CD4-positive, alpha-beta T cell treated with Interleukin-4 for 1 hour (primary cell): ENCODE results near the gene NUBP1.

ENCODE experiments used
- DNase-seq, 2 donors: peaks; one replicate each; pipeline ENCODE4 v3.0.0-alpha.2; 2020 to 2022

Gene NUBP1

GRCh38 chr16:10743610-10744369 is at the start of gene NUBP1:
TSS of gene NUBP1 (plus strand) at chr16:10743842. CDS start at chr16:10743864, 22 bp downstream.
- DNase-seq = peak; percentile 99

- no peak for DNase-seq
Measured at GRCh38 chr16:10693889-10694288, 49.8 kb upstream of the NUBP1 start.

DNA sequence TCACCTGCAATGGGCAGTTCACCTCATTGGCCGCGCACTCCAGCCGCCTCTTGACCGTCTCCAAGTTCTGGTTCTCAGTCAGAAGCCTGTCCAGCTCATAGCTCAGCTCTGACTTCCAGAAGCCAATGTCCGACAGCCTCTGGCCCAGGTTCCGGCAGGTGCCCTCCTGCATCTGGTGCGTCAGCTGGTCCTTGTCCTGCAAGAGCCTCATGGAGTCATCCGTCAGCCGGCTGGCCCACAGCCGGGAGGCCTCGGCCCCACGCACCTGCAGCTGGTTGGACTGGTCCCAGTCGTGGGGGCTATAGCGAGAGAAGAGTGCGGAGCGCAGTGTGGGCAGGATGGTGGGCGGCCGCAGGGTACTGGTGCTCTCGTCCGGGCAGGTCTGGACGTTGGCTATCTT is 49.3 kb upstream of the NUBP1 start:
- DNase-seq = no peak

DNA sequence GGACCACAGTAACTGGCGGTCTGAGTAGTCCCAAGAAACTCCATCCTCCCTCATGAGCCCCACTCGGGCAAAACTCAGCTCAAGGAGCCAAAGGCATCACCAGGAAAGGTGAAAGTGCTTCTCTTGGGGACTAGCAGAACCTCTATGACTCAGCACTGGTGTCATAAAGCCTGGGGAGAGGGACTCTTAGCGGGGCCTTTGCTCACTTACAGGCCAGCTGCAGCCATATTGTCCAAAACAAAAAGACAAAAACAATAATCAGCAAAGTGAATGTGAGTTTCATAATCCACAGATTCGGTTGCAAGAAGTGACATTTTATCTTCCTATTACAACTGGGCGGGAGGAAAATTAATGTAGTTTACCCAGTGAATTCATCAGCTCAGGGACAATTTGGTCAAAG is 48.8 kb upstream of the NUBP1 start, which contains the start of gene TEKT5:
TSS of gene TEKT5 (minus strand) at position 101 of the 400 bp plus-strand sequence. CDS start at position 44, 57 bp downstream.
- no peak for DNase-seq

- DNase-seq = no peak
Measured at GRCh38 chr16:10699756-10700155, 43.9 kb upstream of the NUBP1 start.

- no peak for DNase-seq
Measured at GRCh38 chr16:10708969-10709368, 34.7 kb upstream of the NUBP1 start.

- DNase-seq = no peak
Measured at GRCh38 chr16:10728003-10728887, 15.4 kb upstream of the NUBP1 start.

DNA sequence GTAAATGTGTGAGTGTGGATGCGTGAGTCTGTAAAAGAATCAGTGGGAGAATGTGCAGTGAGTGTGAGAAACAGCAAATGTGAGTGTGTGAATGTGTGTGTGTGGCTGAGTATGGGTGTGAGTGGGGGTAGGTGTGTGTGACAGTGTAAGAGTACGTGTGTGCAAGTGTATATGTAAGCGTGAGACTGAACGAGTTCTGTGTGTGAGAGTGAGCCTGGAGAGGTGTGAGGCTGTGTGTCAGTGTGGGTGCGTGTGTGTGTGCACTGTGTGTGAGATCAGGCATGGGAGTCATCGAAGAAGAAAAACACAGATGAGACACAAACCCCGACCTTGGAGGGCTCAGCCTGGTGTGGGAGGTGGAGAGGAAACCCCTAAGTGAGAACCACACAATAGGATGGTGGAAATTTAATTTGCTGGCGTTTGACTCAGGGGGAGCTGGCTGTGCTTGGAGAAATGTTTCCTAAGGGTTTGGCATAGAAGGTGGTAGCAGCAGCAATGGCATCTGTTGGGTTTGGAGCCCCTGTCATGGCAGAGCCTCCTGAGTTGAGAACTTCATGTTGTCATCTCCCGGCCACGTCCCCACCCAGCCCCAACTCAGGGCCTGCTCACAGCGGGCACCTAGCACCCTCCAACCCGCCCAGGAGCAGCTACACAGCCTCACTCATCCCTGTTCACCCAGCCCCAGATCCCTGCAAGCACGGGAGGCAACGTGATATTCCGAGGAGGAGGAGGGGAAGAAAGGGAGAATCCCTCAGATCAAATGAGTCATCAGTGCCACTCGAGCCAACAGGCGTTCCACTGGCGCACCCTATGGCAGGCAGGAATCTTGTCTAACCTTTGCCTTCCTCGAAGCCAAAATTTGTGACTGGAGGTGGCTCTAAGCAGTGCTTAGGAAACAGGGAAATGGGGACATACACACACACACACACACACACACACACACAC is 14.3 kb upstream of the NUBP1 start:
- no peak for DNase-seq

- no peak for DNase-seq
Measured at GRCh38 chr16:10731790-10732189, 11.9 kb upstream of the NUBP1 start.

DNA sequence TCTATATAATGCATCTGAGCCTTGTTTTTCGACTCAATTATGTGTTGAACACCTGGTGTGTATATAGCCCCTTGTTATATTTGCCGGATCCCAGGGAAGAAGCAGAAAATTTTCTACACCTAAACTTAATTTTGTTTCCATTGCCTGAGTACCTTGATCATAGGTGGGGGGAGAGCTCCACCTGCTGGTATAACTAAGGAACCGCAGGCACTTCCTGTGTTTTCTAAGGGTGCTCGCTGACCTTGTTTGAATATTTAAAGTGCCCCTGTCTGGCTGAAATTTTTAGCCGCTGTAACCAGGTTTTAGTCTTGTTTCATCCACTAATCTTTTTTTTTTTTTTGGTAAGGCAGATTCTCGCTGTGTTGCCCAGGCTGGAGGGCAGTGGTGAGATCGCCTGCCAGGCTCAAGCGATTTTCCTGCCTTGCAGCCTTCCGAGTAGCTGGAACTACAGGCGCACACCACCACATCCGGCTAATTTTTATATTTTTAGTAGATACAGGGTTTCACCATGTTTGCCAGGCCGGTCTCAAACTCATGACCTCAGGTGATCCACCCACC is 6.5 kb upstream of the NUBP1 start:
- peak; percentile 79 to 85 for DNase-seq

DNA sequence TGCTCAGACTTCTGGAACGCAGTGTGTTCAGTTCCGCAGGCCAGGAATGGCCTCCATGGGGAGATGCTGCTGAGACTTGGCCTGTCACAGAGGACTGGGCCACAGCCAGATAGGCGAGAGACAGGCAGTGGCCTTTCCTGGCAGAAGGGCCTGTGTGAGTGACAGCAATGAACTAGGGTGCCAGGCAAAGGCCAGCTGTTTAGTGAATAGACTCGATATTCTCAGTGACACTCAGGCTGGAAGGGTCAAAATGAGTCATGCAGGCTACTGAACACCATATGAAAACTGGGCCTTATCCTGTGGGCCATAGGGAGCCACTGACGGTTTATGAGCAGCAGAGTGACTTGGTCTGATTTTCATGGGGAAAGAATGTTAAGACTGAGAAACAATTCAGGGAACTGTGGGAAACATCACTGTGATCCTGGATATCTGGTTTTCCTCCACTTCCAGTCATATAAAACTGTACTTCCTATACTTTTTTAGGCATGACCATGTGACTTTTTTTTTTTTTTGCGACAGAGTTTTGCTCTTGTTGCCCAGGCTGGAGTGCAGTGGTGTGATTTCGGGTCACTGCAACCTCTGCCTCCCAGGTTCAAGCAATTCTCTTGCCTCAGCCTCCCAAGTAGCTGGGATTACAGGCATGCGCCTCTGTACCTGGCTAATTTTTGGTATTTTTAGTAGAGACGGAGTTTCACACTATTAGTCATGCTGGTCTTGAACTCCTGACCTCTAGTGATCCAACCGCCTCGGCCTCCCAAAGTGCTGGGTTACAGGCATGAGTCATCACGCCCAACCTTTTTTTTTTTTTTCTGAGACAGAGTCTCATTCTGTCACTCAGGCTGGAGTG is 5.2 kb upstream of the NUBP1 start:
- peak; percentile 36 to 66 for DNase-seq

DNA sequence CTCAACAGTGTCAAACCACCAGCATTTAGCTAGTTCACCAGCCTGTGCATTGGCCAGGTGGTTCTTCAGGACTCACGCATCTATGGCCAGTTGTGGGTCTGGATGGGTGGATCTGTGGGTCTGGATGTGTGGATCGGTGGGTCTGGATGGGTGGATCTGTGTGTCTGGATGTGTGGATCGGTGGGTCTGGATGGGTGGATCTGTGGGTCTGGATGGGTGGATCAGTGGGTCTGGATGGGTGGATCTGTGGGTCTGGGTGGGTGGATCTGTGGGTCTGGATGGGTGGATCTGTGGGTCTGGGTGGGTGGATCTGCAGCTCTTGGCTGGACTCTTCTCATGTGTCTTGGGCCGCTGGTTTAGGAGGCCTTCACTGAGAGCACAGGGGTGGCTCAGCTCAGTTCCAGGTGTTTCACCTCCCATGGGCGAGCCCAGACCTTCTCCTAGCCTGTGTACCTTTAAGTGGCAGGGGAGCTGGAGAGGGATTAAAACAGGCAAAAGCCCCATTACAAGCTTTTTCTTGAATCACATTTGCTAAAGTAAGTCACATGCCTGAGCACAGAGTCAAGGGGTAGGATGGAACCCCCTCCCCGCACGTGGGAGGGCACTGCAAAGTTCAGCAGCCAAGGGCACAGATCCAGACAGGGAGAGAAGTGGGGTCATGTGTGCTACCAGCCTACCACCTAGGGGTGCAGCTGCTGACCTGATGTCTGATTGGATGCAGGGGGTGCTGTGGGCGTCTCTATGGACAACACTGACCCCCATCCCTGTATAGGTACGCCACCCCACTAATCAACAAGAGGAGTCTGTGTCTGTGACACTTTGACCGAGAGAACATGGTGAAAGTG is 3.4 kb upstream of the NUBP1 start:
- DNase-seq = peak in 1 of 2 donors; percentile 7

DNA sequence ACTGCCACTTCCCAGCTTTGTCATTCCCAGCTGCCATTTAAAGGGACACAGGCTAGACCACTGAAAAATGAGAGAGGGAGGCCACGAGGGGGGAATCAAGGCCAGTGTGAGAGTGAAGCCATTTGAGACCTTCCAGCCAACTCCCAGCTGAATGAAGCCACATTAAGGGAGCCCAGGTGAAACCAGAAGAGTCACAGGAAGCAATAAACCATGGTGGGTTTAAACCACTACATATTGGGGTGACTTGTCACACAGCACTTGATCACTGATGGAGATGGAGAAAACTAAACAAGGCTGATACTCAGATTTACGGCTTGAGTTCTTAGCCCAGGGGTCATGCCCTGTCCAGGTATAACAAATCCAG is 2.8 kb upstream of the NUBP1 start:
- peak in 1 of 2 donors; percentile 10 for DNase-seq

DNA sequence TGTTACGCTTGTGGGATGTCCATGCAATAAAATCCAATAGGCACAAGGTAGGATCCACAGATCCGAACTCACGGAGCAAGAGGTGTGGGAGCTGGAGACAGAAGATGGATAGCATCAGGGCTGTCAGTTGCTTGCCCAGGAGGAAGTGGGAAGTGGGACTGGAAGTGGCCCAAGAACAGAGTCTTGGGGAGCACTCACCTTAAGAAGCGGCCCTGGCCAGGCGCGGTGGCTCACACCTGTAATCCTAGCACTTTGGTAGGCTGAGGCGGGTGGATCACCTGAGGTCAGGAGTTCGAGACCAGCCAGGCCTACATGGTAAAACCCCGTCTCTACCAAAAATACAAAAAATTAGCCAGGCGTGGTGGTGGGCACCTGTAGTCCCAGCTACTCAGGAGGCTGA is 2.4 kb upstream of the NUBP1 start:
- peak in 1 of 2 donors; percentile 5 for DNase-seq

DNA sequence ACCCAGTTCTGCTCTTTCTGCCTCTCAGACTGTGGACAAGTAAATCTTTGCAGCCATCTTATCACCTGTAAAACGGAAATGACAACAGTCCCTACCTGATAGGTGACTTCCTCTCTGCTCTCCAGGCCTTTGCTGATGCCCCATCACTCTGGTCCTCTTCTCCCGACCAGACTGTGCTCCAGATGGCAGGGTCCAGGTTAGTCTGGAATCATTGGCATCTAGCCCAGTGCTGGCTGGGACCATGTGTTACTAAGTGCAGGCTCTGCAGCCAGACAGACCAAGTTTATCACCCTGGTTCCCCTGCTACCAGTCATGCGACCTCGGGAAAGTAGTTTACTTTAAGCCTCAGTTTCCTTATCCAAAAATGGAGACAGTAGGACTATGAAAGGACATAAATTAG is 1.8 kb upstream of the NUBP1 start:
- peak in 1 of 2 donors; percentile 3 for DNase-seq

GRCh38 chr16:10743227-10743609 is 424 bp upstream of the NUBP1 start:
- no peak for DNase-seq

DNA sequence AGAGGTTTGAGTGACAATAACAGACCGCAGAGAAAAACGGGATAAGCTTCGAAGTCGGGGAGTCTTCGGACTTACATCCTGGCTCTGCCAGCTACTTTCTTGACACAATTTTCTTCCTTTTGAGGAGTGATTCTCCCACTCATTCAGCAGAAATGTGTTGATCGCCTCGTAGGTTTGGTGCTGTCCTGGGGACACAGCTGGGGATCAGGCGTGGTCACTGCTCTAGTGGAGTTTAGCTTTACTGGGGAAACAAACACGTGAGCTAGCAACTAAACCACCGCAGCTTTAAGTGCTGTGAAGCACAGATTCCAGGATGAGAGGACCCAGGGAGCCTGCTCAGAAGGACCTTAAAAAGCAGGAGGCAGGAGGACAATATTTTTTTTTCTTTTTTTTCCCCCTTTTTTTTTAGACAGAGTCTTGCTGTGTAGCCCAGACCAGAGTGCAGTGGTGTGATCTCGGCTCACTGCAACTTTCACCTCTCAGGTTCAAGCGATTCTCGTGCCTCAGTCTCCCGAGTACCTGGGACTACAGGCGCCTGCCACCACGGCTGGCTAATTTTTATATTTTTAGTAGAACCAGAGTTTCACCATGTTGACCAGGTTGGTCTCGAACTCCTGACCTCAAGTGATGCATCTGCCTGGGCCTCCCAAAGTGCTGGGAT is 858 bp downstream of the NUBP1 start:
- peak in 1 of 2 donors; percentile 7 for DNase-seq

GRCh38 chr16:10745841-10746240 is 2.2 kb downstream of the NUBP1 start:
- no peak for DNase-seq

GRCh38 chr16:10750793-10751192 is 7.2 kb downstream of the NUBP1 start:
- DNase-seq = no peak

GRCh38 chr16:10751291-10751697 is 7.7 kb downstream of the NUBP1 start:
- no peak for DNase-seq
